ENCODE measurements around the gene PTPRJ. TPM values are rescaled to one million over a fixed set of nuclear protein-coding genes. Genes with fewer than 3 reads are reported as not detected.

PTPRJ gene
- total and polyA plus RNA-seq, 2 donors (not counting 3 experiments of a cell fraction or from before 2014, with no cell fraction given), result 3.1 to 7.7 TPM

DNA sequence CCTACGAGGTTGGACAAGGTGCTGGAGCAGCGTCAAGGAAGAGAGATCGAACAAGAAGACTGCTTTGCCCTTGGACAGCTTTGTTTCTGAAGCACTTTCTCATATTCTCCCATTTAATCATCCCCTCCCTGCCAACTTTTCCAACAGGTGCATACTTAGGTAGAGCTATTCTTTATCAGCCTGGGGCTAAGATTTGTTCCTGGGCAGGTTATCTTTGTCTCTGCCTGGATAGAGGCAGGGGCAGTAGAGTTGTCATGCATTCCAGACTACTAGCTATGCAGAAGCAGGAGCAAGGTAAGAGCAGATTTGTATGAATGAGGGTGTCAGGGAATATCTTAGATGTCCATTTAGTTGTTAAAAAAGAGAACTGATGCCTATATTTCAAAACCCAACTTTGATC, 82.3 kb downstream of the PTPRJ start:
- Histone ChIP-seq H2AFZ (ENCODE audit: low read depth, low read length) (no peak overlapping the region), H3K4me1 (ENCODE audit: control insufficient read depth, extremely low read depth, insufficient read depth, low read length) (peaks cover 22% of the 10 kb centered on the region), H3K27me3 (ENCODE audit: control insufficient read depth in 2 of 2, insufficient read depth in 2 of 2, low read length in 2 of 2) (no peaks in the 10 kb centered on the region), H3K4me3 (replicated peaks in 1 of 3; ENCODE audit: insufficient read depth in 1 of 3, low read depth in 1 of 3, low read length in 3 of 3) (no peak overlapping the region), H3K9ac (replicated peaks; ENCODE audit: extremely low read depth, insufficient read depth, low read length) (no peak overlapping the region), H3K36me3 (ENCODE audit: control insufficient read depth in 2 of 2, extremely low read depth in 1 of 2, insufficient read depth in 2 of 2, low read length in 2 of 2) (no peaks in the 10 kb centered on the region), H3K4me2 (ENCODE audit: insufficient read depth, low read length) (no peak overlapping the region), H3K9me1 (replicated peaks; ENCODE audit: control insufficient read depth, extremely low read depth, insufficient read depth, low read length) (no peaks in the 10 kb centered on the region), H4K20me1 (replicated peaks; ENCODE audit: control insufficient read depth, extremely low read depth, insufficient read depth, low read length) (no peaks in the 10 kb centered on the region), H3K9me3 (replicated peaks; ENCODE audit: control insufficient read depth, insufficient read depth, low read length) (no peaks in the 10 kb centered on the region), H3K27ac (ENCODE audit: insufficient read depth, low read depth, low read length) (no peak overlapping the region), H3K79me2 (ENCODE audit: control insufficient read depth, insufficient read depth, low read length) (no peaks in the 10 kb centered on the region)
- DNase-seq (ENCODE audit: low read depth, low spot score) (no peak), FAIRE-seq (no peak)
- no peak for TF ChIP-seq POLR2AphosphoS5 (IDR thresholded peaks at IDR 0.05; ENCODE audit: insufficient read depth, low read depth, low read length)
- TF ChIP-seq, protein P1, sequence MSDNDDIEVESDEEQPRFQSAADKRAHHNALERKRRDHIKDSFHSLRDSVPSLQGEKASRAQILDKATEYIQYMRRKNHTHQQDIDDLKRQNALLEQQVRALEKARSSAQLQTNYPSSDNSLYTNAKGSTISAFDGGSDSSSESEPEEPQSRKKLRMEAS (IDR thresholded peaks at IDR 0.05; ENCODE audit: insufficient read depth, insufficient read length), result no peak
- no TSS peak for BruUV-seq (replicated peaks)
- dilution Hi-C loops (cut with MboI; ENCODE audit: extremely low pct_ligation_motif_present, low sequenced_read_pairs), result no loop called here
- POLR2A ChIA-PET, result no interaction called here
- CTCF ChIA-PET, result interaction anchor here (1.9 kb wide), 1 partner anchor 47 kb away, joined by 7 read pairs; no protein-coding TSS in a partner anchor
- intact Hi-C loops (cut with micrococcal nuclease), result loop anchor here (2.0 kb wide), 1 partner anchor 18 kb away; no protein-coding TSS in a partner anchor

DNA sequence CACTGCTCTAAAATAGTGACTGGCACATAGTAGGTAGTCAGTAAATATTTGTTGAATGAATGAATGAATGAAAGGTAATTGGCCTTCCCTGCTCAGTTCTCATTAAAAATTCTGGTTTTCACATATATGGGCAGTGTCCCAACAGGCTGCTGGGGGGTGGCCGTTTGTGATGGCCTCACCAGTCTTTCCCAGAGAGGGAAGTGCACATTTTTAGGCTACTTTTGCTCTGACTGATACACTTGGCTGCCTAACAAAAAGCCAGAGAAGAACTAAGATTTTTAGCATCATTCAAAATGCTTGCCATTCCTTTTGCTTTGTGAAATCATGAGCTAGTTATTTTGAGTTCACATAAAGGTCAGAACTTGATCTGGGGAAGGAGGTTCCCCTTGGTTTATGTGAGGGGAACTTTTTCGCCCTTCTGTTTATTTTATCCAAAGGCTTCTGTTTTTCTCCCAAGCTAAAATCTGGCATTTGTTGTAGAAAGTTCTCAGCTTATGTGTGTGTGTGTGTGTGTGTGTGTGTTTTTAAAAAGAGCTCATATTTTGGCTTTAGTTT, 83.1 kb downstream of the PTPRJ start:
- intact Hi-C loops (cut with micrococcal nuclease), result loop anchor here (2.0 kb wide), 1 partner anchor 17 kb away; no protein-coding TSS in a partner anchor
- Histone ChIP-seq H3K79me2 (ENCODE audit: control insufficient read depth, insufficient read depth, low read length) (no peaks in the 10 kb centered on the region), H3K4me2 (ENCODE audit: insufficient read depth, low read length) (peak overlapping the region; percentile 21), H3K9me3 (replicated peaks; ENCODE audit: control insufficient read depth, insufficient read depth, low read length) (no peaks in the 10 kb centered on the region), H3K27ac (ENCODE audit: insufficient read depth, low read depth, low read length) (no peak overlapping the region), H3K4me3 (replicated peaks in 1 of 3; ENCODE audit: insufficient read depth in 1 of 3, low read depth in 1 of 3, low read length in 3 of 3) (no peak overlapping the region), H3K9ac (replicated peaks; ENCODE audit: extremely low read depth, insufficient read depth, low read length) (peak overlapping the region; percentile 5), H2AFZ (ENCODE audit: low read depth, low read length) (no peak overlapping the region), H3K36me3 (ENCODE audit: control insufficient read depth in 2 of 2, extremely low read depth in 1 of 2, insufficient read depth in 2 of 2, low read length in 2 of 2) (no peaks in the 10 kb centered on the region), H3K4me1 (ENCODE audit: control insufficient read depth, extremely low read depth, insufficient read depth, low read length) (peaks cover 22% of the 10 kb centered on the region), H3K27me3 (ENCODE audit: control insufficient read depth in 2 of 2, insufficient read depth in 2 of 2, low read length in 2 of 2) (no peaks in the 10 kb centered on the region), H4K20me1 (replicated peaks; ENCODE audit: control insufficient read depth, extremely low read depth, insufficient read depth, low read length) (no peaks in the 10 kb centered on the region), H3K9me1 (replicated peaks; ENCODE audit: control insufficient read depth, extremely low read depth, insufficient read depth, low read length) (no peaks in the 10 kb centered on the region)
- POLR2A ChIA-PET, result interaction anchor here (0.7 kb wide), 2 partner anchors 19 to 143 kb away, joined by 3 read pairs; no protein-coding TSS in a partner anchor
- CTCF ChIA-PET, result interaction anchor here (0.6 to 1.9 kb wide), 6 partner anchors 13 to 131 kb away, joined by 3 to 7 read pairs (median 3); no protein-coding TSS in a partner anchor
- FAIRE-seq (peak; percentile 70), DNase-seq (ENCODE audit: low read depth, low spot score) (peak; percentile 57)
- BruUV-seq (replicated peaks), result no TSS peak
- TF ChIP-seq FOS (IDR thresholded peaks at IDR 0.05; ENCODE audit: borderline replicate concordance, insufficient read depth, low read length) (no peak), JUN (IDR thresholded peaks at IDR 0.05; ENCODE audit: borderline replicate concordance, insufficient read depth, insufficient read length, low read depth) (no peak), EZH2 (IDR thresholded peaks at IDR 0.05; ENCODE audit: borderline replicate concordance, low read depth, low read length, severe bottlenecking) (no peak), GATA2 (IDR thresholded peaks at IDR 0.05; ENCODE audit: insufficient read depth, insufficient read length, low read depth, low read length) (no peak), MYC (IDR thresholded peaks at IDR 0.05; ENCODE audit: low read depth, low read length) (no peak)
- TF ChIP-seq, protein P2, sequence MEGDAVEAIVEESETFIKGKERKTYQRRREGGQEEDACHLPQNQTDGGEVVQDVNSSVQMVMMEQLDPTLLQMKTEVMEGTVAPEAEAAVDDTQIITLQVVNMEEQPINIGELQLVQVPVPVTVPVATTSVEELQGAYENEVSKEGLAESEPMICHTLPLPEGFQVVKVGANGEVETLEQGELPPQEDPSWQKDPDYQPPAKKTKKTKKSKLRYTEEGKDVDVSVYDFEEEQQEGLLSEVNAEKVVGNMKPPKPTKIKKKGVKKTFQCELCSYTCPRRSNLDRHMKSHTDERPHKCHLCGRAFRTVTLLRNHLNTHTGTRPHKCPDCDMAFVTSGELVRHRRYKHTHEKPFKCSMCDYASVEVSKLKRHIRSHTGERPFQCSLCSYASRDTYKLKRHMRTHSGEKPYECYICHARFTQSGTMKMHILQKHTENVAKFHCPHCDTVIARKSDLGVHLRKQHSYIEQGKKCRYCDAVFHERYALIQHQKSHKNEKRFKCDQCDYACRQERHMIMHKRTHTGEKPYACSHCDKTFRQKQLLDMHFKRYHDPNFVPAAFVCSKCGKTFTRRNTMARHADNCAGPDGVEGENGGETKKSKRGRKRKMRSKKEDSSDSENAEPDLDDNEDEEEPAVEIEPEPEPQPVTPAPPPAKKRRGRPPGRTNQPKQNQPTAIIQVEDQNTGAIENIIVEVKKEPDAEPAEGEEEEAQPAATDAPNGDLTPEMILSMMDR (IDR thresholded peaks at IDR 0.05; ENCODE audit: extremely low read depth in 1 of 2, insufficient read depth in 1 of 2, low read depth in 1 of 2, low read length in 2 of 2), result no peak
- dilution Hi-C loops (cut with MboI; ENCODE audit: extremely low pct_ligation_motif_present, low sequenced_read_pairs), result no loop called here

Data from endothelial cell of umbilical vein (primary cell).